GM12874 (cell line): ENCODE data around the gene CAMK1D.

Experiments used
- TF ChIP-seq, protein P1 (sequence below): IDR thresholded peaks from 2 replicates; pipeline ENCODE4 v1.5.1; 2011; ENCODE audit warnings: low read depth, mild to moderate bottlenecking, control low read depth, low read length, moderate library complexity; ENCODE audit not compliant: insufficient read depth

Gene CAMK1D

DNA sequence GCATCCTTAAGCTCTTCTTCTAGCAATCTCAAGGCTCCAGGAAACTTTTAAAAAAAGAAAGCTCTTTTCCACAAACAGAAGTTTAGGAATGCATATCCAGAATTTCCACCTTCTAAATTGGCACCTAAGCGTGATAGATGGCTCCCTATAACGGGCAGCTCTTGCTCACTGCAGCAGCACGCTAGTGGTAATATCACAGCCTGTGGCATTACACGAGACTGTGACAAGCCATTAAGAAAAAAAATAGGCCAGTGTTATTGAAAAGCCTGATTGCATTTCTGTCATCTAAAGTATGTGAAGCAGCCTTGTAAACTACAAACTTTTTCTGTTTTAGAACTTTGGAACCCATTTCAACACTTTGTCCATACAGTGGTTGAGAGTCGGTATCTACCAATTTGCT is 263.8 kb downstream of the CAMK1D start:
- TF ChIP-seq, protein P1, sequence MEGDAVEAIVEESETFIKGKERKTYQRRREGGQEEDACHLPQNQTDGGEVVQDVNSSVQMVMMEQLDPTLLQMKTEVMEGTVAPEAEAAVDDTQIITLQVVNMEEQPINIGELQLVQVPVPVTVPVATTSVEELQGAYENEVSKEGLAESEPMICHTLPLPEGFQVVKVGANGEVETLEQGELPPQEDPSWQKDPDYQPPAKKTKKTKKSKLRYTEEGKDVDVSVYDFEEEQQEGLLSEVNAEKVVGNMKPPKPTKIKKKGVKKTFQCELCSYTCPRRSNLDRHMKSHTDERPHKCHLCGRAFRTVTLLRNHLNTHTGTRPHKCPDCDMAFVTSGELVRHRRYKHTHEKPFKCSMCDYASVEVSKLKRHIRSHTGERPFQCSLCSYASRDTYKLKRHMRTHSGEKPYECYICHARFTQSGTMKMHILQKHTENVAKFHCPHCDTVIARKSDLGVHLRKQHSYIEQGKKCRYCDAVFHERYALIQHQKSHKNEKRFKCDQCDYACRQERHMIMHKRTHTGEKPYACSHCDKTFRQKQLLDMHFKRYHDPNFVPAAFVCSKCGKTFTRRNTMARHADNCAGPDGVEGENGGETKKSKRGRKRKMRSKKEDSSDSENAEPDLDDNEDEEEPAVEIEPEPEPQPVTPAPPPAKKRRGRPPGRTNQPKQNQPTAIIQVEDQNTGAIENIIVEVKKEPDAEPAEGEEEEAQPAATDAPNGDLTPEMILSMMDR = no peak

DNA sequence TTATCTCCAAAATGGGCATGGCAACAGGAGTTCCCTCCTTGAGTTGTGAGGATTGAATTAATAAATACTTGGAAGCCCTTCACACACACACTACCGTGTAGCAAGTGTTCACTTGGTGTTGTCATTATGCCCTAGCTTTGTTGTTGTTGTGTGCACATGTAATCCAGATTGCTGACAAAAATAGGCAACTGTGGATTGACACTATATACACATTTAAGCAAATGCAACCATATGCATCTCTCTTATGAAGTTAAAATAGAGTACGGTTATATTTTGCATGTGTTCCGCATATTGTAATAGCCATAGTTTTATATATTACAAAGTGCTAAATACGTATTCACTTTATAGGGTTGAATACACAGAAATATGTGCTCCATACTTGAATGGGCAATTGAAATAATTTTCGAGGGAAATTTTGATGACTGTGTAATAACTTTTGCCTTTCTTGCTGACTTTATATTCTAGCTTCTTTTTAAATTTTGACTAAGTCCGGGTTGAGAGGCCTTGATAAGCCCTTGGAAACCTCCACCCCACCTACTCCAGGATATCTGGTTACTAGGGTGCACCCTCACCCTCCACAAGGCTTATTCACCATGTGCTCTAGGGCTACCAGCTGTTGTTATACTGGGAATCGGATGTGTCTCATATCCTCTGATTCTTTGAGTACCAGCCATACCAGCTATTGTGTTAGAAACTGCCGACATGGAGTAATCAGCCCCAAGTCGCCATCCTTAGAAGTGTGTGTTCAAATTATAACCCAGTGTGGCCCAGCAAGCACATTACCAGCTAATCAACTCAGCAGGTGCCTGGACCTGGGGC is 265.0 kb downstream of the CAMK1D start:
- TF ChIP-seq, protein P1 = no peak

DNA sequence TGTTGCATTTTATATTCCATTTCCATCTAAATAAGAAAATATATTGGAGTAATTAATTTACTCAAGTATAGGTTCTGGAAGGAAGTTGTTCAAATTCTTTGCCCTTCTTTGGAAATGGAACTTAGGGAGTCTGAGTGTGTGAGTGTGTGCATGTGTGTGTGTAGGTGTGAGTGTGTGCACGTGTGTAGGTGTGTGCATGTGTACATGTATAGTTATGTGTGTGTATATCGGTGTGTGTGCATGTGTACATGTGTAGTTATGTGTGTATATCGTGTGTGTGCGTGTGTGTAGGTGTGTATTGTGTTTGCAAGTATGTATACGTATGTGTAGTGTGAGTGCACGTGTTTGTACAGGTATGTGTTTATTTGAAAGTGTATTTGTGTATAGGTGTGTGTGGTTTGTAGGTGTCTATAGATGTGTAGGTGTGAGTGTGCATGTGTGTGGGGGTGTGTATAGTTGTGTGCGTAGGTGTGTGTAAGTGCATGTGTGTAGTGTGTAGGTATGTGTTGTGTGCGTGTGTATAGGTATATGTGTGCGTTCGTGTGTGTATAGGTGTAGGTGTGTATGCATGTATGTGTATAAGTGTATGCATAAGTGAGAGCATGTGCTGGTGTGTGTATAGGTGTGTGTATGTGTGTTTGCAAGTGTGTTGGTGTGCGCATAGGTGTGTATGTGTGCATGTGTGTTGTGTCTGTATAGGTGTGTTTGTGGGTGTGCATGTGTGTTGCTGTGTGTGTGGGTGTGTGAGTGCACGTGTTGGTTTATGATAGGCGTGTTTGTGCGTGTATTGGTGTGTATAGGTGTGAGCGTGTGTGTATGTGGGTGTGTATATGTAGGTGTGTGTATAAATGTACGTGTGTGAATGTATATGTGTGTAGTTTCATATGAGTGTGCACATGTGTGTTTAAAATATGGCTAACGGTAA is 266.2 kb downstream of the CAMK1D start:
- TF ChIP-seq, protein P1 = no peak

DNA sequence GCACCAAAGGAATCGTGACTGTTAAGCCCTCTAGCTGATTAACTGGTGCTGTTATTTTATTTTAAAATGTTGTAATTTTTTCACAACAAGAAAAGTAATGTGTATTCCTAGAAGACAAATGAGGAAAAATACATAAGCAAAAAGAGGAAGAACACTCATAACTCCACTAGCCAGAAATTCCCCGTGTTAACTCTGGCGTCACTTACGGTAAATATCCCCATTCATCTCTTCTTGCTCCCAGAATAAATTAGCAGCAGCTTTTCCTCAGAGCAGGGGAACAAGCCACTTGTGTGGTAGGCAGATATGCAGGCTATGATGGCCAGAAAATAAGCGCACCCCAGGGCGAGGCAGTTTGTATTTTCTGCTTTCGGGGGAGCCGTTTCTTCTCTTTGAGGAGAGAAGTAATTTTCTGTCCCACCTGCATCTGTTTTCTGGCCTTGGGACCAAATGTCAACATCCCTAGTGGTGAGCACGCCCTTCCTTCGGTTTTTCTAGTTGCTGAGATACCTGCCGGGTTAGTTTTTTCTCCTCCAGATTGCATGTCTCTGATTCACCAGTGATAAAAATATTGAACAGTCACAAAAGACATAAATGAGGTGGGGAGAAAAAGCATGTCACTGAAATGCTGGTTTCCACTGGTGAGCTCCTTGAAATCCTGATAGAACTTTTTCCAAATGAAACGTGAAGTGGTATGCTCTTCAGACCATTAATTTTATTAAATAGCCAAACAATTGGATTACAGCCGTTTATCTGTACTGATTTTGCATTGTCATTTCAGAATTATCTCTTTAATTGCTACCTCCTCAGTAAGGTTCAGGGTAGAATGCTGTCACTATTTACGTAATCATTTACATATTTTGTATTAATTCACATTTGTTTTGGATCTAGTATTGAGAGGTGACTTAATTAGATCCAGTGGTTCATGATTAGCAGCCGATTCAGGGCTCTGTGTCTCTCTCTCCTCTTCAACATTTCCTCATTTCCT is 268.1 kb downstream of the CAMK1D start:
- TF ChIP-seq, protein P1 = no peak

DNA sequence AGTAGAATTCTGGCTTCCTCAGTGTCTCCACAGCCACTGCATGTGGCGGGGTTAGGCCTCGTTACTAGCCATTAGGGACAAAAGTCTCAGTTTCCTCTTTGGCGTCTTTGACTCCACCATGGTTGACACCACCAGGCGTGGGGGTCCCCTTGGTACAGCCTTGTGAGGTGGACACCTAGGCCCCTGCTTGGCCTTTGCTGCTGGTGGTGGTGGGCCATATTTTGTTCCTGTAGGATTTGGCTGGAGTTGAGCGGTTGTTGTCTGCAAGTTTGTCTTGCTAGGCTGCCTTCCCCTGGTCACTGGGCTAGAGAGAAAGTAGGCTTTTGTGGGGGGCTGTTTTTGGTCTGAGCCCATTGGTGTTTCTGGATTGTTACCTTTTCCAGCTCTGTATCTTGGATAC is 272.7 kb downstream of the CAMK1D start:
- TF ChIP-seq, protein P1 = no peak

DNA sequence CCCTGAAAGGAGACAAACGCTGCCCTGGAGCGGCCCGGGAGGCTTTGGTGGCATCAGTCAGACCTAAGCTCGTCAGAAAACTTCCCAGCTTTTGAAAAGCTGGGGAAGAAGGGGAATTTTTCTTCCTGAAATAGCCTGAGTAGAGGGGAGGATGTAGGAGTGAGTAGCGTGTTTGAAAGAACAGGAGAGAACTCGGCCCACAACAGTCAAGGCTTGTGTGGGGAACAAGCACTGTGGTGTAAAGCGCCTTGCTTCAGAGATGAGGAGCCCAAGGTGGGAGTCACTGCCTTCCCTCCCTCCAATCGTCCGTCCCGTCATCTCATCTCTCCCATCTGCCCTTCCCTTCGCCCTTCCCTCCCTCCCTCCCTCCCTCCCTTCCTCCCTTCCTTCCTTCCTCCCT is 273.3 kb downstream of the CAMK1D start:
- TF ChIP-seq, protein P1 = no peak
